ENCODE results near the gene STAG1. TPM values are rescaled to one million over a fixed set of nuclear protein-coding genes. Genes with fewer than 3 reads are reported as not detected.
"Not testable (repeated sequence)": the region's sequence is repeated elsewhere in the genome, so short reads cannot be mapped to it uniquely, and the experiment has no call there.

Gene STAG1
- total RNA-seq, 1 experiment from 2014 or later: 31.6 TPM

DNA sequence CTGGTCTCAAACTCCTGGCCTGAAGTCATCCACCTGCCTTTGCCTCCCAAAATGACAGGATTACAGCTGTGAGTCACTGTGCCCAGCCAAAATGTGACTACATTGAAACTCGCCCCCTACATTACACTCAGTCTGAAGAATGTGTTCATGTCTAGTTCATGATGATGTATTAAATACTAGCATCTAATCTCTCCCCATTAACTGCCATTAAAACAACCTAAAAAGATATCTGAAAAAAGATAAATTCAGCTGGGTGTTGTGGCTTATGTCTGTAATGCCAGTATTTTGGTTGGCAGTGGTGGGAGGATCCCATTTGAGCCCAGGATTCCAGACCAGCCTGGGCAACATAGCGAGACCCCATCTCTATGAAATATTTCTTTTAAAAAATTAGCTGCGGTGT is 342.6 kb downstream of the STAG1 start:
- no peak for DNase-seq (ENCODE audit: low read depth)

DNA sequence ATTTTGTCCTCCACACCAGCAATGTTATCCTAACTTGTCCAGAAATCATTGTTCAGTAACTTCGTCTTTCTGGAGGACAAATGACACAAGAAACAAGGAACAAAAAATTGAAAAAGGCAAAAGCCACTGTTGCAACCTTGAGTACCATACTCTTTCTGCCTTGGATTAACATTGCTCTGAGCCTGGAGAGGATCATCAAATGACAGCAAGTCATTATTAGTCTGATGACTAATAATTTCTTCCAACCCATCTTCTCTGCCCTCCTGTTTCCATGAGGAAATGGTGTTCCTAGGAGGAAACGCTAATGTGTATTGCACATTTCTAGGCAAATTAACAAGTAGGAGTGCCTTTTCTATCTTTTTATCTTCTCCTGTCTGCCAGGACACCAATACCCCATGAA is 348.1 kb downstream of the STAG1 start:
- no peak for DNase-seq (ENCODE audit: low read depth)

DNA sequence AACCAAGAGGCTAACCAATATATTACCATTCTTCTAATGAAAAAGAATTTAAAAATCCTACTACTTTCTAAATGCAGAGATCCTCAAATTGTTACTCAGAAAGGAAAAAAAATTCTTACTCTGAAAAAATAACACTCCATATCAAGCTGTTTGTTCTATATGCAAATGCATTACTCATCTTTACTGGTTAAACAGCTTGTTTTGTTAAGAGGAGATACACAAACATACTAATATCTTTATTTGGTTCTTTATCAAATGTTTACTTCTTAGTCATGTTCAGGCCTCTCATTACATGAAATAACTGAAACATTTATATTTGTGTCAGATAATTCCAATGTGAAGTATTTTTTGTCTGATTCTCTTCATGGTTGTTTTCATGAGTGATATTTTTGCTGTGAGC is 355.3 kb downstream of the STAG1 start:
- DNase-seq (ENCODE audit: low read depth): peak; percentile 35

DNA sequence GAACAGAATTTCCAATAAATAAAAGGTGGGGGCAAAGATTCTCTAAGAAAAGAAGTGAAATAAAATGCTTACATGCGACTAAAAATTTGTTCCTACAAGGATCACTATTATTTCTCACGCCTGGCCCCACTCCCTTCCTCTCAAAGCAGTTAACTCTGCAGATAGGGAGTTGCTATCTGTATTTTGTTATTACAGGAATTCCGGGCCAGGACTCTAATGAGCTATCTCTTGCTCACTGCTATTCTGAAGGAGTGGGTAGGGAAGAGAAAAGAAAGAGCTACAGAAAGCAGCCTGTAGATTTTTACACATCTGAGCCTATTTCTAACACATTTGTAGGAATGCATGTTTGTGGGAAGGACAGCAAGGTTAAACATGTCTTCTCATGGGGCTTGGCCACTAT is 361.6 kb downstream of the STAG1 start:
- no peak for DNase-seq (ENCODE audit: low read depth)

DNA sequence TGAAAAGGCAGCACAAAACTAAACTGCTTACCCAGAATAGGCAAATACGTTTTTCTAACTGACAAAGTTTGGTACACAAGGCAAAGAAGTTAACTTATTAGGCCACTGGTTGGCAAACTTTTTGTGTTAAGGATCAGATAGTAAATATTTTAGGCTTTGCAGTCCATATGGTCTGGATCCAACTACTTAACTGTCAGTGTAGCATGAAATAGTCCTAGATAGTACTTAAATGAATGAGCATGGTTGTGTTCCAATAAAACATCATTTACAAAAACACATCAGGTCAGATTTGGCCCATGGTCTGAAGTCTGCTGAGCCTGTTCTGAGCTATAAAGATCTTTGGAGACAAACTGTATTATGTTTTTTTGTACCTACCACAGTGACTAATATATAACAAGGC is 365.1 kb downstream of the STAG1 start:
- no peak for DNase-seq (ENCODE audit: low read depth)

DNA sequence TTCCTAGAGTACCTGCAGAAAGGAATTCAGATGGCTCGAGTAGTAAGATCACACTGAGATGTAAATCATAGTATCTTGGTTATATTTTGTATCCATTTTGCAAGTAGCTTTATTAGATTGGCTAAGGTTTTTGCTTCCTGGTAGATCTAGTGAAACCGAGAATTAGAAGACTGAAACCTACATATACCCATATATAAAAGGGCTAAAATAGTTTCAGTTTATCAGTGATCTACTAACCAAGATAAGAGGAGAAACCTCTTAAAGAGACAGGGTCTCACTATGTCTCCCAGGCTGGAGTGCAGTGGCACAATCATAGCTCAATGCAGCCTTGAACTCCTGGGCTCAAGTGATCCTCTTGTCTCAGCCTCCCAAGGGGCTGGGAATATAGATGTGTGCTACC is 366.7 kb downstream of the STAG1 start:
- DNase-seq (ENCODE audit: low read depth): no peak

DNA sequence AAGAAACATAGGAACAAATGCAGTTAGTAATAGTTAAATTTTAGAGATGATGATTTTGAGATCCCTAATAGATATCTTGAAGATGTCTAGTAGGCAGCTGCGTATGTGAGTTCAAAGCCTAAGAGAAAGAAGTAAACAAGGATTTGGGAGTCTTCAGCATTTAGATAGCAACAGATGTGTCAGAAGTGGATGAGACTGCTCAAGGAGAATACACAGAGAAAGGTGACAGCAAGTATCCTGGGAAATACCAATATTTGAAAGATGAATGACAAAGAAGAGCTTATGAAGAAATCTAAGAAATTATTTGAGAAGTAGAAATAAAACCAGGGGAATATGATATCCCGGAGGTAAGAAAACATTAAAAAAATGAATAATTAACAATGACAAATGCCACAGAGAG is 371.1 kb downstream of the STAG1 start:
- peak; percentile 17 for DNase-seq (ENCODE audit: low read depth)

DNA sequence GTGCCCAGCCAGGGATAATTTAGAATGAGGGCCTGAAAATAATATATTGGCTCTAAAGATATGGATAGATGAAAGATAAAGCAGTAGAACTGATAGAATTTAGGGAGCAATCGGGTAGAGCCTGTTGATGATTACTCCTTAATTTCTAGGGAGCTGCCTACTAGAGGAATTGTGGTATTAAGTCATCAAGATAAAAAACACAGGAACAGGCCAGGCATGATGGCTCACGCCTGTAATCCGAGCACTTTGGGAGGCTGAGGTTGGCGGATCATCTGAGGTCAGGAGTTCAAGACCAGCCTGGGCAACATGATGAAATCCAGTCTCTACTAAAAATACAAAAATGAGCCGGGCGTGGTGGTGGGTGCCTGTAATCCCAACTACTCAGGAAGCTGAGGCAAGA is 371.6 kb downstream of the STAG1 start:
- peak; percentile 57 for DNase-seq (ENCODE audit: low read depth)

DNA sequence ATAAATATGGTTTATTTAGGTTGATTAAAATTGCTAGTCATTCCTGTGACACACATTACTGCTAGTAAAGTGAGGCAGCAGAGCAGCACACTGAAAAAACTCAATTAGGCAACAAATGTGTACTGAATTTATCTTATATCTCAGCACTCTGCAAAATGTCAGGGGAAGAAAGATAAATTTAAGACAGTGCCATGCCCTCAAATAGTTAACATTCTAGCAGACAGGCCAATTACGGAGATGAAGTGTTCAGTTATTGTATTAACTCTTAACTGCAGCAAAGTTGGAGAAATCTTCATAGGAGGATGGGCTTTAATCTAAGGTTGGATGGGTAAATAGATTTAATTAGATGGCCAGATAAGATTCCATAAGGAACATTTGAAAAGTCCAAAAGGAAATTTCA is 374.2 kb downstream of the STAG1 start:
- no peak for DNase-seq (ENCODE audit: low read depth)

DNA sequence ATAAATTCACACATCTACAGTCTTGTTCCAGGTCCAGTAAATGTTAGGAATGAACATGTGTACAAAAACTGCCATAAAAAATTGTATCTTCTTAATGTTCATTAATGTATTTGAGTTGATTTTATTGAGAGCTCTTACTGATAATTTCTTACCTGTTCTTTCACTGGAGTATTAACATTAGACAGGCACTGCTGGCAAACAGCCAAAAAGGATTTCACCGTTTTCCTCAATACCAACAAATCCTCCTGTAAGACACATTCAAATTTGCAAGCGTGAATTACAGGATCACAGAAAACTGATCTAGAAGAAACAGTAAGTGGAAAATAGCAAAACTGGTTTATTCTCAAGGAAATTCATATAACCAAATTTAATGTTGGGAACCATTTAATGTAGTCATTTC is 374.7 kb downstream of the STAG1 start:
- DNase-seq (ENCODE audit: low read depth): no peak

DNA sequence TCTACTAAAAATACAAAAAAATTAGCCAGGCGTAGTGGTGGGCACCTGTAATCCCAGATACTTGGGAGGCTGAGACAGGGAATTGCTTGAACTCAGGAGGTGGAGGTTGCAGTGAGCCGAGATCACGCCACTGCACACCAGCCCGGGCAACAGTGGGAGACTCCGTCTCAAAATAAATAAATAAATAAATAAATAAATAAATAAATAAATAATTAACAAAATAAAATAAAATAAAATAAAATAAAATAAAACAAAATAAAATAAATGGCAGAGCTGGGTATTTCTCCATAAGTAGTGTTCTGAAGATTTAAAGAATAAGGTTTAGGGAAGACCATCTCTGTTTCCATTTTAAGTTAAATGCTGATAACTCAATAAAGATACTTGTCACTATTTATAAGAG is 376.4 kb downstream of the STAG1 start:
- not testable (repeated sequence) for DNase-seq (ENCODE audit: low read depth)

DNA sequence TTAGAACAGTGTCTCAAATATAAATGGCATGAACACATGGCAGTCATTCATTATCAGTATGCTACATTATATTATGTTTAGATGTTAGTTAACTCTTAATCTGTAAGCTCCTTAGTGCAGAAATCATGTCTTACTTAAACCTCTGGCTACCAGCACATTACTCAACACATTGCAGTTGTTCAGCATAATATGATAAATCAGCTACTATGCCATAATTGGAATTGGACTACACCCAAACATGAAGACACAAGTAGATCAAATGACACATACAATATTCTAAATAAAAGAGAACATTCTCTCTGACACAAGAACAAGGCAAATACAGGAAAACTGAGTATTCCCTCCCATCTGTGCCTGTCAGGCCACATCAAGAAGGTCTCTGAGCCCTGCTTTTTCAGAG is 385.9 kb downstream of the STAG1 start:
- DNase-seq (ENCODE audit: low read depth): peak; percentile 7

DNA sequence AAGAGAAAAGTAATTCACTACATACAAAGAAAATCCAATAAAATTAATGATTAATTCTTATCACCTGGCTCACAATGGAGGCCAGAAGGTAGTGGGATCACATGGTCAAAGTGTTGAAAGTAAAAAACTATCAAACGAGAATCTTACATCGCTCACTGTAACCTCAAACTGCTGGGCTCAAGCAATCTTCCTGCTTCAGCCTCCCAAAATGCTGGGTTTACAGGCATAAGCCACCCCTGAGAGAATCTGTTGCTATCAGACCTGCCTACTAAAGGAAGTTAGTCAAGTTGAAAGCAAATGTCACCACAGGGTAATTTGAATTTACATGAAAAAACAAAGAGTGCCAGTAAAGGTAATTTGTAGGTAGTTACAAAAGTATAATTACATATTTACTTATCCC is 398.7 kb downstream of the STAG1 start:
- DNase-seq (ENCODE audit: low read depth): no peak

DNA sequence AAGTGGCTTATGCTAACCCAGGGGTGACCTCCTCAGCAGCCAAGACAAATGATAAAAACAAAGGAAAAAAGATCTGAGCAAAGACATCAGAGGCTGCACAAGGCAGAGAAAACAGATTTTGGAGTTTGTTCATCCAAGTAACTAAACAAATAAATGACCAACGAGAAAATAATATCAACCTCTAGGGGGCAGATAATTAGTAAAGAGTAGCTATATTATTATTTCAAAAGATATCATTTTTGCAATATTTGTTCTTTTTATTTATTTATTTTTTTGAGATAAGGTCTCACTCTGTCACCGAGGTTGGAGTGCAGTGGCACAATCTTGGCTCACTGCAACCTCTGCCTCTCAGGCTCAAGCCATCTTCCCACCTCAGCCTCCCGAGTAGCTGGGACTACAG is 400.3 kb downstream of the STAG1 start:
- DNase-seq (ENCODE audit: low read depth): no peak

DNA sequence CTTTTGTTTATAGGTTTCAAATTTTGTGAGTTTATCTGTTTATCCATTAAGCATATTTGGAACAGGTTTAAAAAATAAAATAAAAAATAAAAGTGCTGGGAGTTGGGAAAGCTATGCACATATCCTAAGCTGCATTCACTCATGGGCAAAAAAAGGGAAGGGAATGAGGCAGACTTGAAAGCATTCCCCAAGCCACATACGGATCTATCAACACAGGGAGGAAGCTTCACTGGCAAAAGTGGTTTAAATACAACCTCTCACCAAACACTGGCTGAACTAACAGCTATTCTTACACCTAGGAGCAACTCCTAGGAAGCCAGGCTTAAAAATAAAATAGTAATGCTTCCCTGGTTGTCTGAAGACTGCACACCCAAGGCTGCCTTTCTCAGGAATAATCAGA is 400.8 kb downstream of the STAG1 start:
- DNase-seq (ENCODE audit: low read depth): no peak

DNA sequence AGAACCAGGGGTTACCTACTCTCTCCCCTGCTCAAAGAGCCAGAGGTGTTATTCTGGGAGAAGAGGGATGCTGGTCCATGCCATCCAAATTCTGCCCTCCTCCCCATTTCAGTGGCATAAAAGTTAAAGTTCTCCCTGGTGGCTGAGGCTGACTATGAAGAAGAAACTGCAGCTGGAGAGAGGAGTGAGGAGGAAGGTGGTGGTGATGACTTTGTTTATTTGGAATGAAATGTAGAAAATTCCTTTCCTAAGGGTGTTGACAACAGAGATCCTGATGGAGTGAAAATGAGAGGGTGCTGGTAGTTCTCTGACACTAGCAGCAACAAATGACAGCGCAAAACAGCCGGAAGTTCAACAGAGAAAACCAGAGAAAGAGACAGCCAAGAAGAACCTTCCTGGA is 401.6 kb downstream of the STAG1 start:
- peak; percentile 78 for DNase-seq (ENCODE audit: low read depth)

DNA sequence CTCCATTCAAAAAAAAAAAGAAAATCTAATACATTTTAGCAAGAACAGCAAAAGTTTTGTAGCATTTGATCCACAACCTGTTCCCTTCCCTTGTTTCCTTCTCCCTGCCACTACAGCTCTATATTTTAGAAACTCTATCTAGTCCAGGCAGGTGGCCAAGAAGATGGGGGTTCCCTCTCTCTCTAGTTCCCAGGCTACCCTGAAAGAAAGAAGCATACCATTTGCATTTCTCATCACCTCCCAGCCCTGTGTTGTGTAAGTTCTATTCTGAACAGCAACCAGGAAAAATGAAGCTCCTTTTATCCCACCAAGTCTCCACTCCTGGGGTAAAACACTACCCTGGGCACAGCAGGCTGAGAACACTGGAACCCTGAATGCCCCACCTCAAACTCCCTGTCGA is 402.0 kb downstream of the STAG1 start:
- DNase-seq (ENCODE audit: low read depth): peak; percentile 97

DNA sequence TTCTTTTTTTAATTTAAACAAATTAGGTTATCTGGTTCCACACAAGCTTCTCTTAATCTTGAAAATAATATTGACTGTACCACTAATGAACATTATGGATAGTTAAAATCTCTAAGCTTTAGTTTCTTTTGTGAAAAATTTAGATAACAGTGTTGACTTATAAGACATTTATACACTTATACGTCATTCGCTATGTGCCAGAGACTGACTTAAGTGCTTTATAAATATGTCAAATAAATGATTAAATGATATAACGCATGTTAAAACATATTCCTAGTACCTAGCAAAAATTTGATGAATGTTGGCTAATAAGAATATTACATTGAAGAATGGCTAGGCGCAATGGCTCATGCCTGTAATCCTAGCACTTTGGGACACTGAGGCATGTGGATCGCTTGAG is 405.7 kb downstream of the STAG1 start:
- no peak for DNase-seq (ENCODE audit: low read depth)

DNA sequence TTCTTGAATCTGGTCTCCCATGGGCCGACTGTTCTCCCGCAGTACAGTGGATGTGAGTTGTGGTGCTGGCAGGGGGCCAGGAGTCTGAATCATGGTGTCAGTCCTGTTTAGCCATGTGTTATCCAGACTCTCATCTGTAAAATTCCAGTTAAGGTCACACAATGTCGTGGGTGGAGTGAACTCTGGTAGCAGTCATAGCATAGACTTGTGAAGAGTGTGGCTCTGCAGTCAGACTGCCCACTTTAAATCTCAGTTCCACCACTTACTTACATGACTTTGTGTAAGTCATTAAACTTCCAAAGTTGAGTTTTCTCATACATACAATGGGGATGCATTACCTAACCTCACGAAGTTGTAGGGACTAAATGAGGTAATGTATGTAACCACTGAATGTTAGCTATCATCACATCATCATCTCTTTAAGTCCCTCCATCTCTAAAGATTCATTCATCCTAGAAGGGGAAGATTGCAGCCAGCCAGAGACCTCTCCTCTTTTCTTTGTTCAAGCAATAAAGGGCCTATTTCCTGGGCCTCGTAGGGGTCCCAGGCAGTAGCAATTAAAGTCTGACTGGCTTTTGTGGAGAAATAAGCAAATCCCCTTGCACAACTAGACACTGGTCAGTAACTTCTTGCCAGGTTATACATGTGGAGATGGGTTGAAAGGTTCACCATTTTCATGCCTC is 408.2 kb downstream of the STAG1 start:
- DNase-seq (ENCODE audit: low read depth): peak; percentile 98

DNA sequence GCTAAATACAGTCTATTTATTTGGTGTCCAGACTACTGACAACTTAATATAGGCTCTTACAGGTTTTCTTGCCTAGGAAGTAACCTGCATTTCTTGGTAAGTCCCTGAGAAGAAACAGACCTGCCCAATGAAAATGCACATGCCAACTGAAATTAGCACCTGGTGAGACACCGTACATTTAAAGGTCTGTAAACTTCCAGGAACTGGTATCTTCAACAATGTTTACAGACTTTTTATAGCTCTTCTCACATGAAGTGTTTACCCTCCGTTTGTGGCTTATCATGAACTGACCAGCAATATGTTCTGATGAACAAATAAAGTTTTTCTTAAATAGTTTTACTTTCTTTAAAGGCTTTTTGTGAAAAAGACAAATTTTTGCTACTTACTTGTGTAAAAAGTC is 408.7 kb downstream of the STAG1 start:
- no peak for DNase-seq (ENCODE audit: low read depth)

DNA sequence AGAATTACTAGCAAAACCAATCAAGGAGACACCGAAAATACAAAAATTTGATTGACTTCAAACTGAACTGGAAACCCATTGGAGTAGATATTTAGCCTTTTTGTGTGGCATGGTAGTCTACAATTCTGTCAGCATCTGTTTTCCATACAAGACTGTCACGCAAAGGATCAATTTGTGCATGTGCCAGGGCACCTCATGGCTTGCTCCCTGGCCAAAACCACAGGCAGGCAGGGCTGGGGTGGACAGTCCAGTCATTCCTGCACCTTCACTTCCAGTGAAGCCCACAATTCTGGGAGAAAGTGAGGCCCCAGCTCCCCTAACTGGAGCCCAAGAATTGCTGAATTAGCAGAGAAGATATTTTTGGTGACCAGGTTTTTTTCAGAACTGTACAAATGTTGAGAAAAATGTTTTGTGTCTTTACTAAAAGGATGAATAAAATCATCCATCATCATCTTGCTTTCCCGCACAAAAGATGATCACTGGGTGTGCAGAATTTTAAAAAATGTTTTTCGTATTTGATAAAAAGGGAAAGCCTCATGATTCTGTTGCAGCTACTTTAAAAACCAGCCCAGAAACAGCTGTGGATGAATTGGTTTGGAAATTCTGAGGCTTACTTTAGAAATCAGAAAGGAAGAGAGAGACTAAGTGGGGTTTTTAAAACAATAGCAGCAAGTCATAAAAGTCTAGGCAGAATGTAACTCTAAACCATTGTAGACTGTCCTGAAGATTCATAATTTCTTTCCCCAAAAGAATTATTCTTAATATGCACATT is 415.7 kb downstream of the STAG1 start:
- peak; percentile 80 for DNase-seq (ENCODE audit: low read depth)

DNA sequence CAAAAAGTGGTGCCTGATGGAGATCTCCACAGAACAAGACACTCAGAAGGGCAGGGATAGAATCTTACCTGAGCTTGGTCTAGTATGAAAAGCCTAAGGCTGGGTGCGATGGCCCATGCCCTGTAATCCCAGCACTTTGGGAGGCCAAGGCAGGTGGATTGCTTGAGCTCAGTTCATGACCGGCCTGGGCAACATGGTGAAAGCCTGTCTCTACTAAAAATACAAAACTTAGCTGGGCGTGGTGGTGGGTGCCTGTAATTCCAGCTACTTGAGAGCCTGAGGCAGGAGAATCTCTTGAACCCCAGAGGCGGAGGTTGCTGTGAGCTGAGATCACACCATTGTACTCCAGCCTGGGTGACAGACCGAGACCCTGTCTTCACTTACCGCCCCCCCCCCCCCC is 417.5 kb downstream of the STAG1 start:
- DNase-seq (ENCODE audit: low read depth): not testable (repeated sequence)

DNA sequence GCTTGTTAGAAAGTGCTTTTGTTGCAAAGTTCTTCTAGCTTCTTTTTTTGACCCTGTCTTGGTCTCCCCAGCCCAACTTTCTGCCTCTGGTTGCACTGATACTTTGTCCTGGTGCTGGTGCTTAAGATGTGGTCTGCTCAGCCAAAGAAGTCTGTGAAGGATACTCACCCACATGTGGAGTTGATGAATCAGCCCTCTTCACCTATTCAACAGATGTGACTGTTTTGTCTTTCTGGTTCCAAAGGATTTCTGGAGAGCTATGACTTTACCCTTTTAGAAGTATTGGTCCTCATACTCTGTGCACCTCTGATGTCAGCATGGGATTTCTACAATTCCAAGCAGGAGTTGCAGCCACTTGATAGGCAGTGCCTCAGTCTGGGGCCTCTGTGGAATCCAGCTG is 418.0 kb downstream of the STAG1 start:
- no peak for DNase-seq (ENCODE audit: low read depth)

DNA sequence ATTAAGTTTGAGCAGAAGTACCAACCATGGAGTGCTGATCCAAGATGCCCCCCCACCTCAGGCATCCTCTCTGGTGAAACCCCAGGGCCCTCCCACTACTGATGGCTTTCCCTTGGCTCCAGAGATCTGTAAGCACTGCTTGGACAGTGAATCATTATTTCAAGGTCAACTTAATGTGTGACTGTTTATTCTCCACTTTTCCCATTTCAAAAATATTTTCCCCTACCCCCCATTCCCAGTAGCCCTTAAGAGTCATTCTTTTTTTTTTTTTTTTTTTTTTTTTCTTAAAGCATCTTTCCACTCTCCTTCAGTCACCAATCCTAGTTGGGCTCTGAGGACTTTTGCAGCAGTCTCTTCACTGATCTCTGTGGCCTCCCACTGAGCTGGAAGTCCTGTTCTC is 419.4 kb downstream of the STAG1 start:
- peak; percentile 72 for DNase-seq (ENCODE audit: low read depth)

Data from M059J (cell line).